GM23248 (cell line): ENCODE measurements around the gene FSIP1.

Experiments used
- EZH2 ChIP-seq: fragments of 200-600 bp; sonication (generic); IDR thresholded peaks from 2 replicates; pipeline ENCODE4 v1.6.1; 2018; ENCODE audit warnings: antibody characterized with exemption, mild to moderate bottlenecking; ENCODE audit not compliant: insufficient read depth, poor library complexity, severe bottlenecking
- EZH2phosphoT487 ChIP-seq: fragments of 200-600 bp; sonication (generic); IDR thresholded peaks from 2 replicates; pipeline ENCODE4 v1.6.1; 2018; ENCODE audit warnings: antibody characterized with exemption, moderate library complexity, mild to moderate bottlenecking, low read depth; ENCODE audit not compliant: insufficient read depth

DNA sequence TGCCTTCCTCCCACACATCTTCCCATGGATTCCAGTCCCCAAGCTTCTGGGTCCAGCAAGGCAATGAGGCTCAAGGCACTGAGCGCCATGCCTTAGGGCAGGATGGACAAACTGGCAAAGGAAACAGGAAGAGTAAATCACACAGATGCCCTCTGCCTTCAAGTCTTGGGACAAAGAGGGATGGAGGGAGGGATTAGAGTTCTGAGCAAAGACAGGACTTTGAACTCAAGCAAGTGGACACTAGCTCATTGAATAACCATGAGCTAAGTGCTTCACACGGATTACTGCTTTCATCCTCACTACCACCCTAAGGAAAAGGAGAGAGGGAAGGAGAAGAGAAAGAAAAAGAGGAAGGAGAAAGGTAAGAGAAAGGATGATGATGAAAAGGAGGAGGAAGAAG is 209.4 kb downstream of the FSIP1 start:
- TF ChIP-seq EZH2 (no peak), EZH2phosphoT487 (no peak)
